Ramos (cell line): ENCODE data around the gene BNC2.

Experiments used
- in situ Hi-C: fragments of 300-500 bp; cut with MboI; formaldehyde crosslinking; loops from one replicate; pipeline ENCODE4 v1.14.3; 2022; ENCODE audit warnings: low sequenced_read_pairs; ENCODE audit not compliant: unreplicated experiment

BNC2 gene

DNA sequence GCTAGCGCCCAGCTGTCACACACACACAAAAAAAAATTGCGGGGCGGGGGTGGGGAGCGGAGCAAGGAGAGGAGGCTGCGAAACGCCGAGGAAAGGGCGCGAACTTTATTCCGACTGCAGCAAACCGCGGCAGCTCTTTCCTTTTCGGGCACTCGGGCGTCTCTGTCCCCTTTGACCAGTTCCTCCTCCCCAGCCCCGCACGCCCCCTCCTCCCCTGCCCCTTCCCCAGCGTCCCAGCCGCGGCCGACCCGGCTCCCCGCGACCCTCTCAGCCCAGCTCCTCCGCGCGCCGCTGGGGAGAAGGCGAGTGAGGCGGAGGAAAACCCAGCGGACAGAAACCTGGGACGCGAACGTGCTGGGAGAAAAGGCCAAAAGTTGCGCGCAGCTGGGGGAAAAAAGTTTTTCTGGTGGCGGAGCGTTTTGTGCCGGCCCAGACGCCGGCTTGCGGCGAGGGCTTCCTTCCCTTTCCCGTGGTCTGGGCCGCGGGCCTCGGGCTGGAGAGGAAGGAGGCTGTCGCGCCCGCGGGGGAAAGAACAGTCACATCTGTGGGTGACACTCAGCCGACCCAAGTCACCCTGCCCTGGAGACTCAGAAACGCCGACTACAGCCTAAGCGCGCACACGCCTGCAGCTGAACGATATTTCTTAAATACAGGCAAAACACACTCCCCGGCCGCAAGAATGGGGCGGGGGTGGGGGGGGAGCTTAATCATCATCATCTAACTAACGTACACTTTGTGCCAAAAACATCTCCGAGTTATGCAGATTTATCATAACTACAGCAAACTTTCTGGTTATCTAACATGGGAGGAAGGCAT lies 1.1 kb upstream of the BNC2 start:
- in situ Hi-C loops: no loop called here

DNA sequence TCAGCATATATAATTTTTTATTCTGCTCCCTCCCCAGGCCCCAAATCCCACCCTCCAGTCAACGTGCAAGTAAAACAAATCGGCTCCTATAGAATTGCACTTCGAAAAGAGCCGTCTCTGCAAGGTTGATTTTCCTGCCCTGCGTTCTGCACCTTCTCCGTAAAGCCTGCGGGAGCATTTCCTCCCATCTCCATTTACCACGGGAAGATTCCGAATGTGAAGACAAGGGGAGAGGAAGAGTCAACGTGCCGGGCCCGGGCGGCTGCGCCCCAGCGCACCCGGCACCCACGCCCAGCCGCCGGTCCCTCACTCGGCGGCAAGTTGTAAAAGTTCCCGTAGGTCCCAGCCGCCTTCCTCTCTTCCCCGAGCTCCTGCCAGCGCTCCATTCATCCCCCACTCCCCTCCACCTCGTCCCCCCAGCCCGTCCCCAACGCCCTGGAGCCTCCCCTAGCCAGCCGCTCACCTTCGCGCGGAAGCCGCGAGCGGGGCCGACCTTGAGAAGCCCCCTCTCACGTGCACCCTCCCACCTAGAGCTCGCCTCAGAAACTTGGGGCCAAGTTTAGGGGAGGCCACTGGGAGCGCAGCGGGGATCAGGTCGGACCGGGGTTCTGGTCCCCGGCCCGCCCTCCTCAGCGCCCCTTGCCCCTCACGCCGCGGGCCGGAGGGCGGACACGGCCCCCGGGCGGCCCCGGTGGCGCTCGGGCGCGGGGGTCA lies 431 bp downstream of the BNC2 start:
- in situ Hi-C loops: no loop called here

DNA sequence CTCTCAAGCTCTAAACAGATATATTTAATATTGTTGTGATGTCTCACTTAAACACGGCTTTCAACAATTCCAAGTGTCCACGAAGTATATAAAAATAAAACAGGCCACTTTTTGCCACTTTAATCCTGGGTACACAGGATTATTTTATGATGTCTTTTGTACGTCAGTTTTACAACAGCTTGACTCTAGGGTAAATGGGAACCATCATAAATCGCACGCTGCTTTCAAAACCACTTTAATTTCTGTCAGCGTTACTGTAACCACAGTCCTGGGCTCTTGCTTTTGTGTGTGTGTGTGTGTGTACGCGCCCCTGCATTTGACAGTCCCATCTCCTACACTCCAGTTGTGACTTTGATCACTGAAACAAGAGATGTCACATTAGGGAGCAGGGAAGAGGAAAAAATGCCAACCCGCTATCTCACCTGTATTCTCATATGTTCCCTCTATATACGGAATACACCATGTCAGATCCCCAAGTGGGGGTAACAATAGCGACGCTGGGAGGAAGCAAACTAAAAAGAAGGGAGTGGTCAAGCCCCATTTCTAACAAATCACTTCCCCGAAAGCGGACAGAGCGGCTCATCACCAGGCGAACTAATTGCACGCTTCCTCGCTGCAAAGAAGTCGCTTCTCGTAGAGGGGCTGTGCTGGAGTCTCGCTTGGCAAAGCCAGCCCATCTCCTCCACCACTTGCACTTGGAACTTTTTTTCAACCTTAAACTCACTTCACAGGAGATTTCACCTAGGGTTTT lies 1.2 kb downstream of the BNC2 start:
- in situ Hi-C loops: no loop called here

DNA sequence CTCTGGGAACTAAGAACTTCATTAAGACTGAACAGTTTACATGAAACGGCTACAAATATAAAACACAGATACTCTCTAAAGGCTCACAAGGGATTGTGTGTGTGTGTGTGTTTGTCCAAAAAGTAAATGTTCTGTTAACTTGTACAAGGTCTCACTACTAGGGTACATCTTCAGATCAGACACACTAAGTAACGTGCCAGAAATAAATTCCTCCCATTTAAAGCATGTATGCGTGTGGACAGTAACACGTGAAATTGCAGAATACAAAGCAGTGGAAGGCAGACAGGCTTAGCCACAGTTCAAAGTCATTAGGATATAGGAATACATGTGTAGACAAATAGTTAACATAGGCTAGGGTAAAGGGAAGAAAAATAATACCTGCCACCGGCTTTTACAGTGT lies 1.8 kb downstream of the BNC2 start:
- in situ Hi-C loops: no loop called here

DNA sequence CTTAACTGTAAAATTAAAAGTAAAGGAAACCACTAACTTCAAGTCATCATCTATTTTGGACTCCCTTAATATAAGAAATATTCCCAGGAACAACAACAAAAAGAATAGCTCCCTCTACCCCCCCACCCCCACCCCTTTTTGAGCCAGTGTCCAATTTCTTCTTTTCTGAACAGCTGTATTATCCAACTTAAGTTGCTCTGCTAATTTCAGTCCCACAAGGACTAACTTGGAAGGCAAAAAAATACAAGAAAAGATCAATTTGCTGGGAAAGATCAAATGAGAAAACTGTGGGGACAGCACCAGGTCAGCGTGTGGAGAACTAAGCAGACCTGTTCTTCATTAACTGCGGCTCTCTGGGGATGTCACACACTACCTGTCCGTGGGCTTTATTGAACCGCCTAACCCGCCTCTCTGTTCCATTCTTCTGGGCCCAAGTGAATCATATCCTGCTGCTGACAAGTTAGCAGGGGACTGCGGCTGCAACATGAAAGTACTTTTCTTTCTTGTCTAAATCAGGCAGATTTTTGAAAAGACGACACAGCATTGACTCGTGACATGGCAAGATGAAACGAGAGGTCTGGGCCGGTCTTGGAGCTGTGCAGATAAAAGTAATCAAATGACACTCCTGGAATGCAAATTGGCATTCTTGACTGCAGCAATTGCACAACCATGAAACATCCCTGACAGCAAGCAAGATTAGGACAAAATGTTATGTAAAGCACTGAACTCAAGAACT lies 2.7 kb downstream of the BNC2 start:
- in situ Hi-C loops: no loop called here

DNA sequence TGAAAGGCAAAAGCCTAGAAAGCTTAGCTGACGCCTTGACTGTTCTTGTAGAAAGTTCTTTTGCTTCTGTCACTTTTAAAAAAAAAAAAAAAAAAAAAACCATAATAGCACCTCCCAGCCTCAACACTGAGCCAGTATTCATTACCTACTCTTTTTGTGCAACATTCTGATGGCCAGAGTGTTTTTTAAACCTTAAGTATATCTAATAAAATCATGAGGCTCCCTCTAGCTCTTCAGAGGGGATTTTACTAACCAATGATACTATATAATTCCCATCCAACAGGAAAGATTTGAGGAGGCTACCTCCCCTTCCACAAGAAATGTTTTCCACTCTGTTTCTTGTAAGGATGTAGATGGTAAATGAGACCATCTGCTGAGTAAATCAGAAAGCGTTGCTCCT lies 3.9 kb downstream of the BNC2 start:
- in situ Hi-C loops: no loop called here

DNA sequence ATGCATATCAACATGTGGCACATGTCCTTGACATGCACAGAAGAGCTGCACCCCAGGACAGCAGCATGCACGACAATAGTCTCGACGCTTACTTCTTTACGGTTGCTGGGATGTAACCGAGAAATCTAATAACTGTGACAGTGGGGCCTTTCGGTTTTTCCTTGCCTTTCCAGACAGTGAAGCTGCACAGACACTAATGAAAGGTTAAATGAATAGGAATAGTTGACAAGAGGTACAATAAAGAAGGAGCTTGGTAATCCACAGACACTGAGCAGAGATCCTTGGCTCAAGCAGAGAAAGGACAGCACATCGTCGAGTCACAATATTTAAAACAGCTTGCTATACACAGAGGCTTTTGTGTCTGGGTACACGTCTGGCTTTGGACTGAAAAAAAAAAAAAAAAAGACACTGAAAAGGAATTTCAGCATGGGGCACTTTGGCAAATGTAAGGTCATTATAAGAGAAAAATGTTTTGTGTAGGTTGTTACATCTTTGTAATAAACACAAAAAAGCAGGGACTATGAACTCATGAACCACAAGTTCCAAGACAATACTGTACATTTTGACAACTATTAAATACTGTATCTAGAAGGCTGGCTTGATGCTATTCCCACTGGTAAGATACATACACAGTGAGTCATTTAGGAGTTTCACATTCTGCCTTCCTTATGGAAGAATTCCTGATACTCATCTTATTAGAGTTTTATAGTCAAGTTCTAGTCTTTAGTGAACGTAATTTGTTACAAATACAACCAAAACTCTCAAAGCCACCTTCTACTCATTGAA lies 5.6 kb downstream of the BNC2 start:
- in situ Hi-C loops: no loop called here

DNA sequence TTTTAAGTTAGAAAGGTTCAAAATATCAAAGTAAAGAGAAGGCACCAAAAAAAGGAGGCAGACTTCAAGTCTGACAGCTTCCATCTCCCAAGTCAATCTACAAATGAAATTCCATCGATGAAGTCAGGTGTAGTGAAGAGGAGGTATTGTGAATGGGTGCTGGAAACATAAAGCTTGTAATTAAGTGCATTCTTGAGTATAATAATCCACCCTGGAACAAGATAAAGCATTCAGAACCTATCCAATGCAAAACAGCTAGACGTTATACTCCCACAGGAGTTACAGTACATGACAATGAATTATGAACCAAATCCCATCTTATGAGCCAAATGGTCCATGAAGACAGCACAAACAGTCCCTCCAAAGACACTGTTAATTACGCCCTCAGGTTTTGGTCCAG lies 22.3 kb downstream of the BNC2 start:
- in situ Hi-C loops: no loop called here

DNA sequence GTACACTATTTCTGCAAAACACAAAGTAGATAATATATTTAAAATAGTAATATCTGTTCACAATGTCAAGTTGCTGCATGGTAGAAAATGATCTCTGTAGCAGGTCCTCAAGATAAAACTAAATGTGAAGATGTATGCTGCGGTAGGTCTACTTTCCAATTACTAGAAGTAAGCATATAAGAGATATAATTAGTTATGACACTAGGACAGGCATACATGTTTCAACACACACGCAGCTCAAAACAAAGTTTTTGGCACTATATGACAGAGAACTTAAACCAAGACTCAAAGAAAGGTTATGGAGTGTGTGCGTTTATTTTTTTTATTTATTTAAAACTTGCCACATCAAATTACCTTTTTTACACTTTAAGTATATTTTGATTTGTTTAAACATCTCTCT lies 23.5 kb downstream of the BNC2 start:
- in situ Hi-C loops: no loop called here

DNA sequence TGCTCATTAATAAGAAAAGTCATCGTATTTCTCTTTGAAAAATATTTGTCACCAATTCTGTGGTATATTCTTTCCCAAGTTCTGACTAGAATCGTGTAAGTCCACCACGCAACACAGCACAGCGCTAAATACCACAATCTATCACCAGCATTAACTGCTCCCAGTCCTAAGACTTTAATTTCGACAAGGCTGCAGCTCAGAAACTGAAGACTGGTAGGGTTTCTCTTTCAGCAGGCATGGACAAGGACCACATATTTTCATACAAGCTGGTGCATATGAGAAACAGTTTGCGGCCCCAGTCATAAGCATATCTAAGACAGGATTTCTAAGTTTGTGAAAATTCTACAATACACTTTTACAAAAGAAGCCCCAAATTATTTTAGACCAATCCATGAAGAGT lies 24.1 kb downstream of the BNC2 start:
- in situ Hi-C loops: no loop called here

DNA sequence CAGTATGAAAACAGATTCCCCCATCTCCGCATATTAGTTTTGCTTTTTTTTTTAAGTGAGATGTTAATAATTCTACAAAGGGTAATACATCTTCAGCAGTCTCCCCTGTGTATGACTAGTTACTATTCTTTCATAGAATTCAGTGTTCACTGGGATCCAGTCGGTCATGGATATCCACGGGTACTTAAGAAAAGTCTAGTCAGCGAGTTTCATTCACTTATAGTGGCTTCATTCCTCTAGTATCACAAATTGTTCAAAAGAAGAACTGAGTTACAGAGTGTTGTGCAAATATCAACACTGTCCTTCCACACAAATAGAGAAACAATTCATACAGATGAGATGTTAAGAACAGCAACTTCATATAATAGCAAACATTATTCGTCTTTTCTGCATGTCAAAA lies 35.7 kb downstream of the BNC2 start:
- in situ Hi-C loops: no loop called here

DNA sequence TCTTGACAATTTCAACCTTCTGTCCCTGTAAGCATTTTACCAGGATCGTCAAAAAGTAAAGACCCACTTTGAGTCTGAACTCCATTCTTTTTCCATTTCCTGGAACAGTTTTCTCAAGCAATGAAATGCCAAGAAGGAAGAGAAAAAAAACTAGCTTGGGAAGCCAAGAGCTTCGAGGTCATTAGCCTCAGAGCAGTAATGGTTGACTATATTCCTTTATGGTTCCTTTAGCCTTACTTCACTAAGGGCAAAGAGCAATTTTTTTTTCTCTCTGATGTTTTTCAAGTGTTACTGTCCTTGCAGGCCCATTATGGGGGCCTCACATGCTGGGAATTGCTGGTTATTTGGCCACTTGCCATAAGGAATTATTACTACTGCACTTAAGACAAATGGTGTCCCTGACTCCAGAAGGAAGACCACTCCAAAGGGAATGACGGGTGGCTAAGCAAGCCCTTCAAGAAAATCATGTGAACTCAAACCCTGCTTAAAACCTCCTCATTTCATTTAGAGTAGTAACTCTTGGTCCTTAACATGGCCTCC lies 37.1 kb downstream of the BNC2 start:
- in situ Hi-C loops: no loop called here

DNA sequence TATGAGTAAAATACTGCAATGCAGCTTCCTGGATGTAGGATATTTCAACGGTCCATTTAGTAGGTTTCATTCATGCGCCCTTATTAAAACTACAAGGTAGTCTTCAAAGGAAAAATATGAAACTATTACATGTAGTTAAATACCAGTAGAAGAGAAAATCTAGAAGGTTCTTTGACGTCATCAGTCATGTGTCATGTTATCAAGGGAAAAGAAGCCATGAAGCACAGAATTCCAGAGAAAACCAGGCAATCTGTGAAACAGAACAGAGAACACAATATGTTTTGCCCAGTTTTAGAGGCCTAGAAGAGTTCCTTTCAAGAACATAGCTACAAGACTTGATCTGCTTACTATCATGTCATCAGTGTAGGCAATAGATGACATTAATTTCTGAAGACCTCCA lies 38.4 kb downstream of the BNC2 start:
- in situ Hi-C loops: no loop called here

DNA sequence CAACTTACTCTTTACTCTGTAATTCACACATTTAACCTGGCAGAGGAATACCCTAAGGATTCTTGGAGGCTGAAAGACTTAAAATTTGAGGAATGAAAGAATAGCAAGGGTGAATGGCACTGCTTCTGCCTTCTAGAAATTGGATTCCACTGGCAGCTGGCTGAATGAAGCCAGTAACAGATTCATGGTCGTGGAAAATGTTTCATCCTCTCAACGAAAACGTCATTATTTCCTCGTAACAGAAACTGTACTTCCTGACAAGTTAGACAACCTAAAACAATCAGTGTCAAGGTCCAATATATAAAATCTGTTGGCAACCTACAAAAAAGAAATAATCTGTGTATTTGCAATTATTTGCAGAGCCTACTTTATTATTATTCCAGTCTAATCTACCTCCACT lies 39.7 kb downstream of the BNC2 start:
- in situ Hi-C loops: no loop called here

DNA sequence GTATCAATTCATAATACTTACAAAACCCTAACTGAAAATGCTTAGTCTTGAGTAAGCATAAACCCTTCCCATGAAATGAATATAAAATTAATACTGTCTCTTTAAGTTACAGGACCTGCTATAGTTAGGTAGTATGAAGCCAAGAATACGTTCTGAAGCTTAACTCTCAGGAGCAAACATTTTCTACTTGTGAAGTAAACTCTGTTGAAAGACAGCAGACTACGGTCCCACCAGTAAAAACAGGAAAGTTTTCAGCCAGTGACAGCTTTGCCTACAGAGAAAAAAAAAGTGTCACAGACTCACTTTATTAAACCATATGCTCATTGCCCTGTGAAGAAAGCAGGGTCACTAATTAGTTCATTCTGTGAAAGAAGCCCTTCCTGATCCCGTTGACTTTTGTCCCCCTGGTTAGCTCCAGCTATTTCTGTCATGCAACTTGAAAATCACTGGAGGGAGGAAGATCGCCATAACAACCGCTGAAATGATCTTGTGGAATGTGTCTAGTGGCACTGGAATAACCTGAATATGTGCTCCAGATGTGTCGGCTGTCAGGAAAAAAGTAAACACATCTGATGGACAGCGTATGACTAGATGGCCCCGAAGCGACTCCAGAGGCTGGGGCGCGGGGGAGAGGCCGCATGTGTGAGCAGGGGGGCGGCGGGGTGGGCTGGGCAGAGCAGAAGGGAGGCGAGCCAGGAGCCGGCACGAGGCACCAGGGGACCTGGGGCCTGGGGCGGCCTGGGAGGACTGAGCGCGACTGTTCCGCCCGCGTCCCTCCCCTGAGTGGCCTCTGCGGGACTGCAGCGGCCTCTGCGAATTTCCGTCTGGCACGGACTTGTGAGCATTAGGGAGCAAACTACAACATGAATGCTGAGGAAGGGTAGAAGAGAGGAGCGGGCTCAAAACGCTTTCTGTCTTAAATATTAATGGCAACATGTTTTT lies 41.9 kb downstream of the BNC2 start:
- in situ Hi-C loops: no loop called here

DNA sequence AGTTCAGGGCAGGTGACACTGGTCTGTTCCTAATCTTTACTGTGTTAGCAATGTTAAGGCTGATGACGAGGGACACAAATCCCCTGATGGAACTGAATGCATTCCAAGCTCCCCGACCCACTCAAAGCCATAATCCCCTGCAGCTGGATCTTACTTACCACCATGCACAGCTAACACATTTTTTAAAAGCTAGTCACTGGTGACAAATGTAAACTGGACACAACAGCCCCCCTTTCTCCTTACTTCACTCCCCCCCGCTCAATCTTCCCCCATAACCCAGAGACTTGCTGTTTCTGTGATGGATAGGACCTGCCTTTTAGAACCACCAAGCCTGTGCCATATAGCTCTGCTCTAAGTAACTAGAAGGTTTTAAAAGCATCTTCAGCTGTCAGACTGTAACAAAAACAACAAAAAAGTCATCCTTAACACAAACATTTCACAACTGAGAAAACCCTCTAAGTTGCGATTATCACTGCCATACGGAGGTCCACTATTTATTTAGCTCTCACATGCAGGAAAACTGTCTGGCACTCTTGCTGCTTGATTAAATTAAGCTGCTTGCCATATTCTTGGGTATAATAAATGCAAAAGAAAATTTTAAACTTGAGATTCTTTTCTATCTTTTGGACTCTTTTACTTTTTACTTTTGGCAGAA lies 44.4 kb downstream of the BNC2 start:
- in situ Hi-C loops: no loop called here

DNA sequence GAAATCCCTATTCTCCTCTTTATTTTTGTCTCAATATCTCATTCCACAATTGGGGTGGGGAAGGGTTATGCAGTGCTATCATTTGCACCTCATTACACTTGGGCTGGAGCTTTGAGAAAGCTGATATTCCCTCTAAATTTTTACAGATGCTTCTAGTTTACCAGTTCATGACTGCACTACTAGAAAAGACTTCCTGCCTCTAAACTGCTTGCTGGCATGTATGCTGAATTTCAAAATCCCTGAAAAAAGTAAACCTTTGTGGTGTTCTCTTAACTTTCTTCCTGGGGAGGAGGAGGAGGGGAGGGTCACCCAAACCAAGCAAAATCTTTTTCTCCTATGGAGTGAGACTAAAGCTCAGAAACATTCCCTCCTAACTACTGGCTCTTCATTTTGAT lies 45.1 kb downstream of the BNC2 start:
- in situ Hi-C loops: no loop called here
